Measurements from ENCODE around the gene RARRES1.

The RARRES1 gene

DNA sequence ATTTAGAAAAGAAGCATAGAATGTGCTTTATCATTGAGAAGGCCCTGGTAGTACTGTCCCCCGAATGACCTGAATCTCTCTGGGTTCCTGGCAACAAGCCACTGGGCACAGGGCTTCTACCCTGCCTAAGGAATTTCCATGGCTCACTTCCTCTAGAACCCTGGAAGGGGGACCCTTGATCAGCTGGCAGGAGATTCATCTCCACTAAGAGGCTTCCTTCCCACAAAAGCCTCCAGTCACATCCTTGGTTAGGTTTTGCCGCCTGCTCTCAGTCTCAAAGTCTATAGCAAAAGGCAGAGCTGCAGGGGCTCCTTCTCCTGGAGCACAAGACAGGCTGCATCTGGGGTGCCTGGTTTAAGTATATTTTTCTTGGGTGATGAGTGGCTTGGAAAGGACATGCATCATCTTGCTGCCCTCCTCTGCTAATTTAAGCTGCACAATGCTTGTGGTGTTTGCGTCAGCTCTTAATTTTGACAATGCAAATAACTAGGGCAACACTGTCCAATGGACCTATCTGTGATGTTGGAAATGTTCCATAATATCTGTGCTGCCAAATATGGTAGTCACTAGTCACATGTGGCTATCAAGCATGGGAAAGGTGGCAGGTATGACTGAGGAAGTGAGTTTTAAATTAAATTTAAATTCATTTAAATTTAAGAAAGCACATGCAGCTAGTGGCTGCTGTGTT is 33.4 kb upstream of the RARRES1 start:
- no peak for DNase-seq

- no peak for DNase-seq
Observed at GRCh38 chr3:158763421-158763820, 31.2 kb upstream of the RARRES1 start.

DNA sequence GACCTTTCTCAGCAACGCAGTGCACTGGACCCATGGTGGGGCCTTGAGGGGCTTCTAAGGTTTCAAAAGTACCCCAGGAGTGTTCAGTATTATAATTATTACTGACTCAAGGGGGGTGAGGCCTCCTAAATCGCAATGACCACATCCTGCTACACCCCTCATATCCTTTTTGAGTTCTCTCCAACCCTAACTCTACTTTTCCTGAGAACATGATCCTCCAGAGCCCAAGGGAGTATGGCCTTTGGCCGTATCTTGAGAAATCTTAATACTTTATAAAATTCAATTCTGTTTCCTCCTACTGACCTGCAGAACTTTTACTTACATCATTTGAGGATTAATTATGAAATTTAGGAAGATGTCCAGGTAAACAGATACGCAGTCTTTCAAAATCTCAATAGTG is 30.4 kb upstream of the RARRES1 start:
- no peak for DNase-seq

DNA sequence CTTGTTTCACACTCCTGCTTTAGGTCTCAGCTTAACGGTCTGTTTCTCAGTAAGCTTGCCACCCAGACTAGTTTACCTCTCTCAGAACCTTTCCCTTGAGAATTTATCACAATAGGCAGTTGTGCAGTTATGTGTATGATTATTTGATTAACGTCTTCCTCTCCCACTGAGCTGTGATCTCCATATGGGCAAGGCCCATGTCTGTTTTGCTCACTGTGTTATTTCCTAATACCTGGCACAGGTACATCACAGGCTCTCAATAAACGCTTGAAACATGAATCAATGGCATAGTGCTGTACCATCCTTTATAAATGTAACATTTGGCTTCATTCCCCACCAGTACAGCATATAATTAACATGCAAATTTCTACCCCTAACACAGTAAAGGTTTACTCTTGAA is 29.1 kb upstream of the RARRES1 start:
- no peak for DNase-seq

- DNase-seq = no peak
Observed at GRCh38 chr3:158755421-158755820, 23.2 kb upstream of the RARRES1 start.

DNA sequence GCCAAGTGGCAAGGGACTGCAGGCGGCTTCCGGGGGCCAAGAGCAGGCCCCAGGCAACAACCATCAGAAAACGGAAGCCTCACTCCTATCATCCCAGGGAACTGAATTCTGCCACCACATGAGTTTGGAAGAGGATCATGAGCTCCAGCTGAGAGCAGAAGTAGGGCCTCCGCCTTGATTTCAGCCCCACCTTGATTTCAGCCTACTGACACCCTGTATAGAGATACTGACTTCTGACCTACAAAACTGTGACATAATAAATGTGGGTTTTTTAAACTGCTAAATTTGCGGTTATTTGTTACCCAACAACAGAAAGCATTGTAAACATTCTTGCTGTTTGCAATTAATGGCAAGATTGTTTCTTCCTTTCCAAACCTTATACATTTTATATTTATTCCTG is 21.6 kb upstream of the RARRES1 start:
- DNase-seq = no peak

- DNase-seq = no peak
Observed at GRCh38 chr3:158751316-158751715, 19.1 kb upstream of the RARRES1 start.

- no peak for DNase-seq
Observed at GRCh38 chr3:158750016-158750415, 17.8 kb upstream of the RARRES1 start.

GRCh38 chr3:158749526-158749925 is 17.3 kb upstream of the RARRES1 start:
- no peak for DNase-seq

- no peak for DNase-seq
Observed at GRCh38 chr3:158748237-158748828, 16.1 kb upstream of the RARRES1 start.

DNA sequence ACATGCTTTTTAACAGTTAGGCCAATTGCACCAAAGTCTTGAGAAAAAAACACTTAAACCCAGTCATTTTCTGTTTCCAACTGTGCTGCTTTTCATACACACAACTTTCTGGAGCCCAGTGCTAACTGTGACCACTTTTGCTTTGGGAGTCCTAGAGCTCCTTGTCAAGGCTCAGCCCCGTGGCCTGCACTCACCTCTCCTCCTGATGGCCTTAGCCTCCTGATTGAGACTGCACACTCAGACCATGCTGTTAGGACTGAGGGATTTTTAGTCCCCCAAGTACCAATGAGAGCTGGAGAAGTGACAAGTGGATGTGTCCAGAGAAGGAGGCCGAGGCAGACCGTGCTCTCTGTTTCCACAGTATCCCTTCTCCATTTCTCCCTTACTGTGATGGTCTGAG is 15.2 kb upstream of the RARRES1 start:
- DNase-seq = no peak

DNA sequence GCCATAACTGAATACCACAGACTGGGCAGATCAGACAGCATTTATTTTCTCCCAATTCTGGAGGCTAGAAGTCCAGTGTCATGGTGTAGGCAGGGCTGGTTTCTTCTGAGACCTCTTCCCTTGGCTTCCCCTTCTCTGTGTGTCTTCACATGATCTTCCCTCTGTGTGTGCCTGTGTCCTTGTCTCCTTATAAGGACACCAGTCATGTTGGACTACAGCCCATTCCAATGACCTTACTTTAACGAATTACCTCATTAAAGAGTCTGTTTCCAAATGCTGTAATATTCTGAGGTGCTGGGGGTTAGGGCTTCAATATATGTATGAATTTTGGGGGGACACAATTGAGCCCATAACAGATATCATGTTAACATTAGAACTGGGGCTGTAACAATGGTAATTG is 13.3 kb upstream of the RARRES1 start:
- no peak for DNase-seq

DNA sequence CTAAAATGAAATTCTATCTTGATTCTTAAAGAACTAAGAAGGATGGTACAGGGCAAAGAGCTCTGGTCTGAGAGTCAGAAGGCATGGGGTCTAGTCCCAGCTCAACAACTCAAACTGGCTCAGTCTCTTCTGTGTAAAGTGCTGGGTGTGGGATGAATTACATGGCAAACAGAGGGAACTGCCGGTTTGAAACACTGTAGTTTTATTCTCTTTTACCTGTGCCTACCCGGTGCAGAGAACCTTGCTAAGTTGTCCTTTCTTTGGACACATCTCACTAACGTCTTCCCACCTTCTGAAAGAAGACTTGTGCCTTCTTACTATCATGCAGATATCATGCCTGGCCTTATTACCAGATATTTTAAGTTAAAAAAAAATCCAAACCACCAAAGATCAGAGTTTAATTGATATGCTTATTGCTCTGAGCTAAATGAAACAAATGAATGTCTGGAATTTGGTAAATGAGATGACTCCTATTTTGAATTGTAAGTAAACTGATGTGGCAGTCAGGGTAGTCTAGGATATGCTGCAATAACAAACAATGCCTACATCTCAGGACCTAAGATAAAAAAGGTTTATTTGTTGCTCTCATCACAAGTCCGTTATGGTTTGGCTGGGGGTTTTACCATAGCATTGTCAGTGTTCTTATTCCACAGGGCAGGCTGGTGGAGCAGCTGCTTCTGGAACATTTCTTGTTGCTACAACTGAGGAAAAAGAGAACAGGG is 12.5 kb upstream of the RARRES1 start:
- DNase-seq = no peak

- no peak for DNase-seq
Observed at GRCh38 chr3:158743664-158744566, 11.7 kb upstream of the RARRES1 start.

GRCh38 chr3:158742871-158743663 is 10.8 kb upstream of the RARRES1 start:
- DNase-seq = no peak

GRCh38 chr3:158739661-158740060 is 7.4 kb upstream of the RARRES1 start:
- DNase-seq = no peak

DNA sequence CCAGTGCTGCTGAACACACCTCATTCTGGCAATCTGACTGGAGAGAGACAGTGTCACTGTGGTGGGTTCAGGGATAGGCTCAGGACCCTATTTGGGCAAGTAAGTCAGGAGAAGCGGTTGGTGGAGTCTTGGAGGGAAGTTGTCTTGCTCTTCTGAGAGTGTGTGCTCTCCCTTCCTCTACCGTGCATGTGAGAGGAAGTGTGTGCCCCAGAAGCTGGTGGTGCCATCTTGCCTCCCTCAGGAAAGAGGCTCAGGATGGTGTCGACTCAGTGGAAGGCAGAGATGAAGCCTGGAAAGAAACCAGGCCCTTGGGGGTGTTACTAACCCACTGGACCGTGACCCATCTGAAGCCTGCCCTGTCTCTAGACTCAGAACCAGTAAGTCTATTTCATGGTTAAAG is 6.8 kb upstream of the RARRES1 start:
- no peak for DNase-seq

- no peak for DNase-seq
Observed at GRCh38 chr3:158738653-158739052, 6.4 kb upstream of the RARRES1 start.

DNA sequence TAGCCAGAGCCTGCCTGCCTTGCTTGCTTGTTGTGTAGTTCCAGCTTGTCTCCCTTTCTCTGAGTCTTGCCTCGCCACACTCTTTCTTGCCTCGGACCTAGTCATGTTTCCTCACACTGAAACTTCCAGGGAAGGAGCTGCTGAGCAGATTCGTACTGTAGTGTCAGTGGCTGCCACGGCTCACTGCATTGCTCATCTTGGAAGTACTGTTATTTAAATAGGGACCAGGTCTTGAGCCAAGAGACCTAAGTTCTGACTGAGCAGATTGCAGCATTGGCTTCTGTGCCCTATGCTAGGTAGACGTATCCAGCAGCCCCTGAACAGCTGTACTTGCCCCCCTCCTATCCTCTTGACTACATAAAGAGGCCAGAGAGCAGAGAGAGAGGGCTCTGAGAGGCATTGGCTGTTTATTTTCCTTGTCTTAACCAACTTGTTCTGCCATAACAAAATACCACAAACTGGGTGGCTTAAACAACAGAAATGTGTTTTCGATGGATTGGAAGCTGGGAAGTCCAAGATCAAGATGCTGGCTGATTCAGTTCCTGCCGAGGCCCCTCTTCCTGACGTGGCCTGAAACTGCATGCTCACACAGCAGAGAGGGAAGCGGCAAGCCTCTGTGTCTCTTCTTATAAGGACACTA is 5.8 kb upstream of the RARRES1 start:
- DNase-seq = no peak

DNA sequence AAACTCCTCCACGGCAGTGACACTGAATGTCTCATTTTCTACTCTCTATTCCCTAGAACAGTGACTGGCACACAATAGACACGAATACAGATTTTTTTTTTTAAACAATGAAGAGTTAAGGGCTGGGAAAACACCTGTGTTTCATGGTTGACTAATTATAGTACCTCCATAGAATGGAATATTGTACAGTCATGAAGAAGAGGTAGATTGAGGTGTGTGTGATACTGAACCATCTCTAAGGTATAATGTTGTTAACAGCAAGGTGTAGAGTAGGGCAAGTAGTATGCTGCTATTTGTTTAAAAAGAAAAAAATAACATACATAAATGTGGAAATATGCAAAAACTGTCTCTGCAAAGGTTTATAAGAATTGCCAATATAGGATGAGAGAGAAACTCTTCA is 5.2 kb upstream of the RARRES1 start:
- no peak for DNase-seq

DNA sequence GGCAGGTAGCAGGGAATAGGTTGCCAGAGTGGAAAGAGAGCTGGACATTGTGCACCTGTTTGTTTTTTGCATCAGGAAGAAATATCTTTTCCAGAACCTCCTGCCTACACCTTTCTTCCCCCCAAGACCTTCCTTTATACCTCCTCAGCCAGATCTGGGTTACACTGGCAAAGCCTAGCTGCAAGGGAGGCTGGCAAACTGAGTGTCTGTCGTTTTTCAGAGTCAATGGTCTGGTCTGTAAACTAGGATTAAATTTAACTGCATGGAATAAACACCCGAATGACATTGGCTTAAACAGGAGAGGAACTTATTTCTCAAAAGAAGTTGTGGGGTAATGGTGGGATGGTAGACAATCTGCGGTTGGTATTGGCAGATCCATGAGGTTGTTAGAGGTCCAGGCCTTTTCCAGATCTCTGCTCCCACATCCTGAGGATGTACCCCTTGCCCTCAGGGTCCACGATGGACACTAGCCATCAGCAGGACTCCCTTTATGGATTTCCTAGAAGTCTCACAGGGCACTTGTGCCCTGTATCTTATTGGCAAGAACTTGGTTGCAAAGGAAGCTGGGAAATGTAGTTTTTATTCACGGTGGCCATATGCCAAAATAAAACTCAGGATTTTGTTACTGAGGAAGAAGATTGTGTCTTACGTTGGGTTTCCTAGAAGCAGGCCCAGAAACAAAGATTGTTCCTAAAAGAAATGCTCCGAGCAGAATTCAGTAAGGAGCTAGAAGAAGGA is 3.2 kb upstream of the RARRES1 start:
- DNase-seq = no peak

Measured in retina (tissue), 1 donor.